Common myeloid progenitor, CD34-positive (primary cell): ENCODE measurements around the gene PHGDH.

Source experiments
- CTCF ChIA-PET: fragments of 350-600 bp; sonication (Branson Sonifier 250); formaldehyde crosslinking; loops from one replicate; lab custom pipeline; 2021; ENCODE audit warnings: antibody characterized with exemption; lab: Charles Lee
- POLR2A ChIA-PET: fragments of 350-600 bp; sonication (Branson Sonifier 250); formaldehyde crosslinking; loops from one replicate; lab custom pipeline; 2021; ENCODE audit warnings: antibody characterized with exemption; lab: Charles Lee
- DNase-seq, 3 donors: peaks; one replicate each; pipeline versions ENCODE4 v3.0.0 to v3.0.0-alpha.2; 2013
- H3K27ac ChIP-seq, 2 experiments: 1 replicate in 1 of 2; 2 replicates in 1 of 2; pipeline ENCODE4 v1.7.0; 2013; ENCODE audit warnings: inconsistent platforms in 2 of 2, low read length in 2 of 2, mild to moderate bottlenecking in 2 of 2, low read depth in 1 of 2, moderate library complexity in 1 of 2; ENCODE audit not compliant: severe bottlenecking in 2 of 2, insufficient read depth in 1 of 2, poor library complexity in 1 of 2
- H3K27me3 ChIP-seq, 5 experiments: replicated peaks in 2 of 5; 1 replicate in 3 of 5; 2 replicates in 2 of 5; pipeline versions ENCODE4 v1.6.1 to v1.7.0; 2013; ENCODE audit warnings: low read length in 4 of 5, mild to moderate bottlenecking in 2 of 5, moderate library complexity in 2 of 5, inconsistent platforms in 1 of 5; ENCODE audit not compliant: insufficient read depth in 5 of 5, control insufficient read depth in 4 of 5
- H3K36me3 ChIP-seq, 4 experiments: 1 replicate in 2 of 4; 2 replicates in 2 of 4; pipeline versions ENCODE4 v1.6.1 to v1.7.0; 2013; ENCODE audit warnings: low read length in 3 of 4, control low read depth in 1 of 4, mild to moderate bottlenecking in 1 of 4; ENCODE audit not compliant: control insufficient read depth in 4 of 4, insufficient read depth in 4 of 4
- H3K4me1 ChIP-seq, 4 experiments: 1 replicate in 3 of 4; 2 replicates in 1 of 4; pipeline versions ENCODE4 v1.6.1 to v1.7.1; 2013; ENCODE audit warnings: low read length in 3 of 4, mild to moderate bottlenecking in 3 of 4, control low read depth in 1 of 4, inconsistent platforms in 1 of 4, moderate library complexity in 1 of 4; ENCODE audit not compliant: control insufficient read depth in 4 of 4, insufficient read depth in 4 of 4; ENCODE audit errors: control extremely low read depth in 1 of 4
- H3K4me3 ChIP-seq, 7 experiments: 1 replicate in 4 of 7; 2 replicates in 3 of 7; pipeline versions ENCODE4 v1.5.1 to v1.7.0; 2013; ENCODE audit warnings: mild to moderate bottlenecking in 7 of 7, low read length in 6 of 7, moderate library complexity in 6 of 7, inconsistent platforms in 2 of 7, low read depth in 2 of 7, control low read depth in 1 of 7; ENCODE audit not compliant: insufficient read depth in 4 of 7, control insufficient read depth in 1 of 7; ENCODE audit errors: extremely low read depth in 1 of 7
- H3K9me3 ChIP-seq, 5 experiments: 1 replicate in 4 of 5; 2 replicates in 1 of 5; pipeline versions ENCODE4 v1.6.1 to v1.7.1; 2013; ENCODE audit warnings: low read length in 4 of 5, mild to moderate bottlenecking in 2 of 5, inconsistent platforms in 1 of 5, low read depth in 1 of 5, moderate library complexity in 1 of 5; ENCODE audit not compliant: control insufficient read depth in 4 of 5, insufficient read depth in 2 of 5; ENCODE audit errors: control extremely low read depth in 1 of 5
- WGBS: methylation state at CpG from one replicate; pipeline ENCODE4 v1.1.5; 2013; ENCODE audit not compliant: insufficient coverage; 5-methylcytosine and 5-hydroxymethylcytosine counted together

Gene PHGDH

DNA sequence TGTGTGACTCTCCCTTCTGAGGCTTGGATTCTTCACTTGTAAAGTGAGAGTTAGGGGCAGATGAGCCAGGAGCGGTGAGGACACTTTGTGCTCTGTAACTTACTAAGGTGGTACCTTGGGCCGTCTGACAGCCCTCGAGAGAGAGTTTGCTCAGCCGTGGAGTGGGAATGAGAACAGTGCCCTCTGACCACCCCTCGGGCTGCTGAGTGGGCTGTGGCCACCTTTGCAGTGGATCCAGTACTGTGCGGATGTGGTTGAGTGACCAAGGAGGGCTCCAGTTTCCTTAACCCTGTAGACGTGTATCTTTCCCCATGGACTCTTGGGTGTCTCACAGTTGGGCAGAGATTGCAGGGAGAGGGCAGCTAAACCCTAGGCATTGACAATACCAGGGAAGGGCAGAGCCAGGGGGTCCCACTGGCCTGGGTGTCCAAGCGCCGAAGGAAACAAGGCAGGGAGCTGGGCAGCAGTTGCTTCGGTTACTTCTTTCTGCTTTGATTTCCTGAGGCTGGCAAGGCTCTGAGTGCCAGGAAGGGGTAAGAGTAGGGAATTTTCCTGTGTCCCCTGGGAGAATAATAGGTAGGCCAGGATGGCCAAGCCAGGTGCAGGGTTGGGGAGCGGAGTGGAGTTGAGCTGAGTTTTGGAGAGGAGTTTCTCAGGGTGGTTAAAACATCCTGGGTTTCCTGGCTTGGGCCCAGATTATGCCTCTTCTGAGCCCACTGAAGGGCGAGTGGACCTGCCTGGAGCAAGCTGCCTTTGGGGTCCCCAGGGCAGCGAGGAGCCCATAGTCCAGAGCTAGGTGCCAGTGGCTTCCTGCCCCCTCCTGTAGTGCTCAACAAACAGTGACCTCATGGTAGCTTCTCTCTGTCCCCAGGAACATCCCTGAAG is 29.4 kb downstream of the PHGDH start:
- Histone ChIP-seq H3K36me3 (peaks cover 5 to 85% (median 41%) of the 10 kb centered on the region in 4 experiments), H3K27ac (no peak overlapping the region), H3K27me3 (no peaks in the 10 kb centered on the region), H3K9me3 (no peaks in the 10 kb centered on the region), H3K4me3 (no peak overlapping the region), H3K4me1 (peaks cover 0 to 11% (median 5%) of the 10 kb centered on the region in 4 experiments)
- DNase-seq = no peak
- over 99% methylated on average over 13 of the region's 13 CpGs for WGBS
- ChIA-PET POLR2A (no interaction called here), CTCF (interaction anchor here (0.6 to 3.9 kb wide), 4 partner anchors 12 to 66 kb away, joined by 3 to 21 read pairs (median 4); no protein-coding TSS in a partner anchor)

DNA sequence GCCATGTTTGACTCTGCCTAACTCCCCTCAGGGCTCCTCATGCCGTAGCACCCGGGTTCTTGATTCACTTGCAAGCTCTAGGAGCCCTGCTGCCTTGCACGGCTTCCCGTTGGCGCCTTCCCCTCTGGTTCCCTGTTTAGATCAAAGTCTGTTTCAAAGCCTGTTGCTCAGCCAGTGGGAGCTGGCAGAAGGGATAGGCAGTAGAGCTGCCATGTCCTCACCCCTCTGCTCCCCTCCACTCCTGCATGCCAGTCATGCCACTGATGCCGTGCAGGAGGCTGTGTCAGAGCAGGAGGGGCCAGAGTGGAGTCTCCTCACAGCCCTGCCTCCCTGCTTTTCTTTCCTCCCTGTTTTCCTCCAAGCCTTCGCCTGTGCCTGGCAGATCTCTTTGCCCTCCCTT is 30.5 kb downstream of the PHGDH start:
- Histone ChIP-seq H3K4me3 (no peak overlapping the region), H3K27me3 (no peaks in the 10 kb centered on the region), H3K4me1 (peaks cover 0 to 5% (median 2%) of the 10 kb centered on the region in 4 experiments), H3K36me3 (peaks cover 5 to 74% (median 38%) of the 10 kb centered on the region in 4 experiments), H3K27ac (no peak overlapping the region), H3K9me3 (no peaks in the 10 kb centered on the region)
- ChIA-PET CTCF (interaction anchor here (0.7 to 3.9 kb wide), 4 partner anchors 11 to 67 kb away, joined by 3 to 21 read pairs (median 10); no protein-coding TSS in a partner anchor), POLR2A (no interaction called here)
- no peak for DNase-seq
- 98% methylated on average over 7 of the region's 7 CpGs for WGBS

DNA sequence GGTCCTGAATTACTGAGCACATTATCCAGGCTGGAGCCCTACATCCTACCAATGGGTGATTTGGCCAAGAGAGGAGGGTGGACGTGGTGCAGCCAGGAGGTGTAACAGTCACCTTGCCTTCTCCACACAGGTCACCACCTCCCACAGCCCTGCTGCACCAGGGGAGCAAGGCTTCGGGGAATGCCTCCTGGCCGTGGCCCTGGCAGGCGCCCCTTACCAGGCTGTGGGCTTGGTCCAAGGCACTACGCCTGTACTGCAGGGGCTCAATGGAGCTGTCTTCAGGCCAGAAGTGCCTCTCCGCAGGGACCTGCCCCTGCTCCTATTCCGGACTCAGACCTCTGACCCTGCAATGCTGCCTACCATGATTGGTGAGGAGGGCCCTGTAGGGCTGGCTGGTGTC is 30.9 kb downstream of the PHGDH start:
- H3K27ac ChIP-seq = no peak overlapping the region
- H3K9me3 ChIP-seq = no peaks in the 10 kb centered on the region
- peaks cover 0 to under 1% (median 0%) of the 10 kb centered on the region in 4 experiments for H3K4me1 ChIP-seq
- ChIA-PET CTCF (interaction anchor here (0.7 to 3.9 kb wide), 9 partner anchors 11 to 167 kb away, joined by 3 to 21 read pairs (median 4); no protein-coding TSS in a partner anchor), POLR2A (no interaction called here)
- 91% methylated on average over 6 of the region's 7 CpGs for WGBS
- DNase-seq = no peak
- H3K4me3 ChIP-seq = no peak overlapping the region
- no peaks in the 10 kb centered on the region for H3K27me3 ChIP-seq
- H3K36me3 ChIP-seq = peaks cover 5 to 70% (median 38%) of the 10 kb centered on the region in 4 experiments

DNA sequence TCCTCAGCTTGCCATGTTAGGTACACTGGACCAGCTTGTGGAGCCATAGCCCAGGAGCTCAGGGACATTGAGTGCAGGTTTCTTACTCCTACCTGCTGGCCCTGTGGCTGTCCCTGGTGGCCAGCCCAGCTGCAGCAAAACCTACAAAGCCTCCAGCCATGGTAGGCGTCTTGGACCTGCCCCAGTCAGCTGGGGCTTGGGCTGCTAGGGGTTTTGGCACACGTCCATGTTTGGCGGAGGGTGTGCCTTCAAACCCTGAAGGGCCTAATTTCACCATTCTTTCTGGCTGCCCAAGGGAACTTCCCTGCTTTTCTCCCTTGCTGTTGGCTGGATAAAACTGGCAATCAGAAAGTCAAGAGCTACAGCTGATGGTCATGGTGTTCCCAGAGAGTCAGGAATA is 31.6 kb downstream of the PHGDH start:
- ChIA-PET POLR2A (no interaction called here), CTCF (interaction anchor here (0.8 to 3.9 kb wide), 16 partner anchors 10 to 167 kb away, joined by 3 to 21 read pairs (median 3); no protein-coding TSS in a partner anchor)
- Histone ChIP-seq H3K4me3 (no peak overlapping the region), H3K36me3 (peaks cover 3 to 63% (median 35%) of the 10 kb centered on the region in 4 experiments), H3K9me3 (no peaks in the 10 kb centered on the region), H3K4me1 (no peaks in the 10 kb centered on the region), H3K27me3 (no peaks in the 10 kb centered on the region), H3K27ac (no peak overlapping the region)
- 97% methylated on average over 3 of the region's 3 CpGs for WGBS
- no peak for DNase-seq

DNA sequence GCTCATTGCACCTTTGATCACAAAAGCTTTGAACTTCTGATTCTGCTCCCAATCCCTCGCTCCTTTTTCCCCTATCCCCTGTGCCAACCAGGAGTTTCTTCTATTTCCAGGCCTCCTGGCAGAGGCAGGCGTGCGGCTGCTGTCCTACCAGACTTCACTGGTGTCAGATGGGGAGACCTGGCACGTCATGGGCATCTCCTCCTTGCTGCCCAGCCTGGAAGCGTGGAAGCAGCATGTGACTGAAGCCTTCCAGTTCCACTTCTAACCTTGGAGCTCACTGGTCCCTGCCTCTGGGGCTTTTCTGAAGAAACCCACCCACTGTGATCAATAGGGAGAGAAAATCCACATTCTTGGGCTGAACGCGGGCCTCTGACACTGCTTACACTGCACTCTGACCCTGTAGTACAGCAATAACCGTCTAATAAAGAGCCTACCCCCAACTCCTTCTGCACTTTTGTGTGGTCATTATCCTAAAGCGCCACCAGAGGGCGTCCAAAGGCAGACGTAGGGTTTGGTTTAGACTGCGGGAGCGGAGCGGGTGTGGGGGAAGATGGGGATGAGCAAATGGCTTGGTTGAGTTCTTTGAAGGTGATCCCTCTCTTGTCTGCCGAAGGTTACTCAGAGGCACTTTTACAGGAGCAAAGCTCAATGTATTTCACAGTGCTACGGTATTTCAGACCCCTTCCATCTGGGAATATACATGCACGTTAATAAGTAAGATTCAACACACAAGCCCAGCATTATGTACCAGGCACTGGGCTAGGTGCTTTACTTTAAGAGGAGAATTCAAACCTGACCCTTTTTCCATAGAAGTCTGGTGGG is 32.3 kb downstream of the PHGDH start:
- peak; percentile 65 to 79 (median 72) for DNase-seq

DNA sequence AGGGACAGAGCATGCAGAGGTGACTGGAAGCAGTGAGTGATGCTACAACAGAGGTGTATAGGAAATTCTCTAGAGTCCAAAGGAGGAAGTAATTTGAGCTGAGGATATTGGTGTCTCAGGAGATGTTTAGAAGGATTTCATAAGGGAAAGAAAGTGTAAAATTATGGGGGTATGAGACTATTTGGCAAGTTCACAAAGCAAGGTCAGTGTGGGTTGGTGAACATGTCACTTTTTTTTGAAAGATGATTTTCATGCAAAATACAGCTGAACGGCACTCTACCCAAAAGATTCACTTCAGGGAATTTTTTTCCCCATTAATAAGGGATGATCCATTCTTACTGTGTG is 32.8 kb downstream of the PHGDH start:
- no peaks in the 10 kb centered on the region for H3K27me3 ChIP-seq
- ChIA-PET CTCF (interaction anchor here (0.7 to 3.9 kb wide), 12 partner anchors 9 to 65 kb away, joined by 3 to 21 read pairs (median 4); no protein-coding TSS in a partner anchor), POLR2A (no interaction called here)
- no peaks in the 10 kb centered on the region for H3K4me1 ChIP-seq
- no peak overlapping the region for H3K4me3 ChIP-seq
- H3K36me3 ChIP-seq = peaks cover 2 to 53% (median 28%) of the 10 kb centered on the region in 4 experiments
- WGBS = no CpG with 5 or more reads among the region's 1 CpG
- DNase-seq = no peak
- no peak overlapping the region for H3K27ac ChIP-seq
- H3K9me3 ChIP-seq = no peaks in the 10 kb centered on the region

More for the DNA sequence above, 32.3 kb downstream of the PHGDH start:
- H3K4me1 ChIP-seq = no peaks in the 10 kb centered on the region
- H3K4me3 ChIP-seq = no peak overlapping the region
- H3K36me3 ChIP-seq = peaks cover 2 to 59% (median 32%) of the 10 kb centered on the region in 4 experiments
- no peaks in the 10 kb centered on the region for H3K9me3 ChIP-seq
- H3K27me3 ChIP-seq = no peaks in the 10 kb centered on the region
- CTCF ChIA-PET = interaction anchor here (0.6 to 3.9 kb wide), 22 partner anchors 10 to 166 kb away, joined by 3 to 21 read pairs (median 3); no protein-coding TSS in a partner anchor
- H3K27ac ChIP-seq = no peak overlapping the region
- POLR2A ChIA-PET = no interaction called here
- 46% methylated on average over 13 of the region's 17 CpGs for WGBS
